CD8-positive, alpha-beta memory T cell (primary cell): ENCODE data around the gene FMNL2. TPM values are rescaled to one million over a fixed set of nuclear protein-coding genes. Genes with fewer than 3 reads are reported as not detected.

Experiments
- CTCF ChIA-PET: fragments of 350-600 bp; sonication (Branson Sonifier 250); formaldehyde crosslinking; loops from one replicate; lab custom pipeline; 2021; ENCODE audit warnings: antibody characterized with exemption; lab: Charles Lee
- POLR2A ChIA-PET: fragments of 350-600 bp; sonication (Branson Sonifier 250); formaldehyde crosslinking; loops from one replicate; lab custom pipeline; 2021; ENCODE audit warnings: antibody characterized with exemption; lab: Charles Lee
- DNase-seq, 5 donors: peaks; one replicate each; pipeline versions ENCODE4 v3.0.0 to v3.0.0-alpha.2; 2020 to 2022; ENCODE audit warnings: mixed read lengths in 1 of 5
- H3K27ac ChIP-seq: one replicate; pipeline ENCODE4 v1.7.0; 2013; ENCODE audit warnings: low read depth, mild to moderate bottlenecking, low read length, moderate library complexity
- H3K27me3 ChIP-seq: 2 replicates; pipeline ENCODE4 v1.7.0; 2013; ENCODE audit warnings: low read length, mild to moderate bottlenecking; ENCODE audit not compliant: insufficient read depth, poor library complexity, severe bottlenecking
- H3K36me3 ChIP-seq: 2 replicates; pipeline ENCODE4 v1.7.0; 2013; ENCODE audit warnings: mild to moderate bottlenecking, low read length, moderate library complexity; ENCODE audit not compliant: insufficient read depth
- H3K4me1 ChIP-seq: 2 replicates; pipeline ENCODE4 v1.7.0; 2013; ENCODE audit warnings: mild to moderate bottlenecking, low read length, moderate library complexity; ENCODE audit not compliant: insufficient read depth
- H3K4me3 ChIP-seq: 2 replicates; pipeline ENCODE4 v1.7.0; 2013; ENCODE audit warnings: mild to moderate bottlenecking, low read length
- H3K9me3 ChIP-seq: 2 replicates; pipeline ENCODE4 v1.7.0; 2013; ENCODE audit warnings: mild to moderate bottlenecking, low read length
- H3K27ac Mint-ChIP-seq, 8 donors: one replicate each; pipeline ENCODE4 v1.8.0; 2020 to 2021; ENCODE audit warnings: mixed read lengths in 8 of 8, mild to moderate bottlenecking in 6 of 8, inconsistent platforms in 3 of 8, moderate library complexity in 3 of 8
- H3K27me3 Mint-ChIP-seq, 2 donors: one replicate each; pipeline ENCODE4 v1.8.0; 2020 to 2021; ENCODE audit warnings: mixed read lengths in 2 of 2, mild to moderate bottlenecking in 1 of 2, moderate library complexity in 1 of 2
- H3K36me3 Mint-ChIP-seq, 3 donors: one replicate each; pipeline ENCODE4 v1.8.0; 2020 to 2021; ENCODE audit warnings: mixed read lengths in 3 of 3, inconsistent platforms in 1 of 3, mild to moderate bottlenecking in 1 of 3
- H3K4me1 Mint-ChIP-seq, 3 donors: one replicate each; pipeline ENCODE4 v1.8.0; 2020 to 2021; ENCODE audit warnings: mixed read lengths in 3 of 3, inconsistent platforms in 1 of 3, mild to moderate bottlenecking in 1 of 3
- H3K4me3 Mint-ChIP-seq, 7 donors: one replicate each; pipeline ENCODE4 v1.8.0; 2020 to 2021; ENCODE audit warnings: mixed read lengths in 7 of 7, mild to moderate bottlenecking in 6 of 7, moderate library complexity in 4 of 7, inconsistent platforms in 2 of 7
- H3K9me3 Mint-ChIP-seq, 5 donors: one replicate each; pipeline ENCODE4 v1.8.0; 2020 to 2022; ENCODE audit warnings: mixed read lengths in 5 of 5, mild to moderate bottlenecking in 3 of 5, moderate library complexity in 2 of 5, inconsistent platforms in 1 of 5
- polyA plus RNA-seq: library from polyadenylated mRNA; unstranded; fragments of 300-500 nt; fragmentation: Illumina TruSeq; gene quantifications from one replicate; pipeline ENCODE4 v1.2.3, GENCODE V29; 2021
- total RNA-seq, 2 experiments: library from RNA; stranded (reverse); gene quantifications; one replicate each; pipeline ENCODE4 v1.2.3, GENCODE V29; 2021

The FMNL2 gene
- total and polyA plus RNA-seq, 3 experiments from 2014 or later, result 0.05 to 0.59 (median 0.58) TPM

DNA sequence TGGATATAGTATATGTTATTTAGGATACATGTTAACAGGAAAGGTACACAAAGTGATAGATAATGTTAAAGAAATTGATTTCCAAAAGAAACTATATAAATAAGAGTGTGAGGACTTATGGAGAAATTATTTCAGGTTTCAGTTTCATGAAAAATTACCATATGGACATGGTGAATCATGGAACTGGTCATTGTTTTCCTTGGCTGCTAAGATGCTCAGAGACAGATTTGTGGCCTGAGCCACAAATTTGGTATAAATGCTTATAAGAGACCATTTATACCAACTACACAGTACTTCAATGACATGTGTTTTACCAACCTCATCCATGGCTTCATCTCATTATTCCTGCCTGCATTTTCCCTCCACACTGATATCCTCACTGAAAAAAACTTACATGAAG lies 188.1 kb downstream of the FMNL2 start:
- Histone ChIP-seq H3K4me3 (no peak overlapping the region), H3K4me1 (no peaks in the 10 kb centered on the region), H3K36me3 (no peaks in the 10 kb centered on the region), H3K9me3 (no peaks in the 10 kb centered on the region), H3K27me3 (no peaks in the 10 kb centered on the region), H3K27ac (no peak overlapping the region)
- Mint-ChIP-seq H3K4me3 (no peak overlapping the region), H3K27ac (no peak overlapping the region), H3K36me3 (no peaks in the 10 kb centered on the region), H3K27me3 (peaks cover 3 to 5% of the 10 kb centered on the region in 2 donors), H3K4me1 (no peaks in the 10 kb centered on the region), H3K9me3 (no peaks in the 10 kb centered on the region)
- no peak for DNase-seq
- CTCF ChIA-PET, result no interaction called here
- POLR2A ChIA-PET, result no interaction called here

DNA sequence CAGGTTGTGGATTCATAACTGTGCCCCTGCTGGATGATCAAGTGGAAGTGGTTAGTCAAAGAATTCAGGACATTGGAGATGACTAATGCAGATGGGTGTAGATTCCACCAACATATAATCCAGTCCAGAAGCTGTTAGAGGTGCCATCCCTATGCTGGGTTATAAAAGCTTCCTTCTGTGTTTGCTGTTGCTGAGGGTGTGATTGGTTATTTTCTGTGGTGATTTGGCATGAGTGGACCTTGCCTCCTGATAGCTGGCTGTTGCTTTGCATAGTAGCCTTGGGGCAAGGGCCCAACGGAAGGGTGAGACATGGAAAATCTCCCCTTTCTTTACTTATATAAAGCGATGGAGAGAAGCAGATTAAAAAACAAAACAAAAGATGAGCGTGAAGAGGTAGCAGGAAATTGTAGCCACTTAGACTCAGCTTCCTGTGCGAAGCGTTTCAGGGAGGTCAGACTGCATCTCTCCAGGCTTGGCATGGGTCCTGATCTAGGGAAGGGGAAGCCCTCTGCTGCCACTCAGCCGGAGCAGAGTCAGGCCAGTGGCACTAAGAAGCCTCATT lies 190.4 kb downstream of the FMNL2 start:
- Histone ChIP-seq H3K4me1 (no peaks in the 10 kb centered on the region), H3K9me3 (no peaks in the 10 kb centered on the region), H3K27ac (no peak overlapping the region), H3K4me3 (no peak overlapping the region), H3K27me3 (no peaks in the 10 kb centered on the region), H3K36me3 (no peaks in the 10 kb centered on the region)
- H3K27me3 Mint-ChIP-seq, result peaks cover 0 to 3% of the 10 kb centered on the region in 2 donors
- ChIA-PET CTCF (no interaction called here), POLR2A (no interaction called here)
- H3K27ac Mint-ChIP-seq, result no peak overlapping the region
- no peaks in the 10 kb centered on the region for H3K4me1 Mint-ChIP-seq
- H3K36me3 Mint-ChIP-seq, result no peaks in the 10 kb centered on the region
- DNase-seq, result no peak
- no peak overlapping the region for H3K4me3 Mint-ChIP-seq
- H3K9me3 Mint-ChIP-seq, result no peaks in the 10 kb centered on the region

GRCh38 chr2:152529420-152530115 lies 194.6 kb downstream of the FMNL2 start:
- Mint-ChIP-seq H3K27me3 (peaks cover 5% of the 10 kb centered on the region in 2 donors), H3K9me3 (no peaks in the 10 kb centered on the region), H3K4me3 (no peak overlapping the region), H3K27ac (no peak overlapping the region), H3K4me1 (no peaks in the 10 kb centered on the region), H3K36me3 (no peaks in the 10 kb centered on the region)
- no peaks in the 10 kb centered on the region for H3K9me3 ChIP-seq
- no peaks in the 10 kb centered on the region for H3K4me1 ChIP-seq
- CTCF ChIA-PET, result no interaction called here
- no peak overlapping the region for H3K4me3 ChIP-seq
- POLR2A ChIA-PET, result no interaction called here
- no peak overlapping the region for H3K27ac ChIP-seq
- DNase-seq, result no peak
- H3K36me3 ChIP-seq, result no peaks in the 10 kb centered on the region
- no peaks in the 10 kb centered on the region for H3K27me3 ChIP-seq

DNA sequence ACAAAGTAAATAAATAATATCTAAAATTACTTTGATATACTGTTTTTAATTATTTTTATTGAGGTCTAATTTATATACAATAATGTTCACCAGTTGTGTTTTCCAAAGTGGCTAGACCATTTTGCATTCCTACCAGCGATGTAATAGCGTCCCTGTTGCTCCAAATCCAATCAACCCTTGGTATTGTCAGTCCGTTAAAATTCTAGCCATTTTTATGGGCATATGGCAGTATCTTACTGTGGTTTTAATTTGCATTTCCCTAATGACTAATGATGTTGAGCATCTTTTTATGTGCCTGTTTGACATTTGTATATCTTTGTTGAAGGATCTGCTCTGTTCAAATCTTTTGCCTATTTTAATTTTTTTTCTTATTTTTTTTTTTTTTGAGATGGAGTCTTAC lies 197.3 kb downstream of the FMNL2 start:
- CTCF ChIA-PET, result no interaction called here
- Histone ChIP-seq H3K4me3 (no peak overlapping the region), H3K27ac (no peak overlapping the region), H3K36me3 (no peaks in the 10 kb centered on the region), H3K27me3 (no peaks in the 10 kb centered on the region), H3K4me1 (no peaks in the 10 kb centered on the region), H3K9me3 (no peaks in the 10 kb centered on the region)
- no peaks in the 10 kb centered on the region for H3K4me1 Mint-ChIP-seq
- no peak overlapping the region for H3K27ac Mint-ChIP-seq
- H3K36me3 Mint-ChIP-seq, result no peaks in the 10 kb centered on the region
- H3K27me3 Mint-ChIP-seq, result peaks cover 7 to 29% of the 10 kb centered on the region in 2 donors
- no peaks in the 10 kb centered on the region for H3K9me3 Mint-ChIP-seq
- POLR2A ChIA-PET, result no interaction called here
- no peak for DNase-seq
- no peak overlapping the region for H3K4me3 Mint-ChIP-seq

GRCh38 chr2:152534460-152535135 lies 199.6 kb downstream of the FMNL2 start:
- no peaks in the 10 kb centered on the region for H3K9me3 Mint-ChIP-seq
- Histone ChIP-seq H3K27me3 (no peaks in the 10 kb centered on the region), H3K4me3 (no peak overlapping the region), H3K27ac (no peak overlapping the region), H3K4me1 (no peaks in the 10 kb centered on the region), H3K36me3 (no peaks in the 10 kb centered on the region), H3K9me3 (no peaks in the 10 kb centered on the region)
- H3K4me1 Mint-ChIP-seq, result no peaks in the 10 kb centered on the region
- CTCF ChIA-PET, result no interaction called here
- H3K36me3 Mint-ChIP-seq, result no peaks in the 10 kb centered on the region
- H3K27ac Mint-ChIP-seq, result no peak overlapping the region
- POLR2A ChIA-PET, result no interaction called here
- H3K4me3 Mint-ChIP-seq, result no peak overlapping the region
- DNase-seq, result no peak
- H3K27me3 Mint-ChIP-seq, result peaks cover 9 to 35% of the 10 kb centered on the region in 2 donors

GRCh38 chr2:152537081-152537651 lies 202.2 kb downstream of the FMNL2 start:
- H3K27ac ChIP-seq, result no peak overlapping the region
- no peak overlapping the region for H3K27ac Mint-ChIP-seq
- no peaks in the 10 kb centered on the region for H3K9me3 Mint-ChIP-seq
- ChIA-PET POLR2A (no interaction called here), CTCF (no interaction called here)
- no peaks in the 10 kb centered on the region for H3K4me1 Mint-ChIP-seq
- no peaks in the 10 kb centered on the region for H3K36me3 Mint-ChIP-seq
- H3K4me1 ChIP-seq, result no peaks in the 10 kb centered on the region
- no peaks in the 10 kb centered on the region for H3K36me3 ChIP-seq
- H3K4me3 ChIP-seq, result no peak overlapping the region
- DNase-seq, result no peak
- H3K27me3 ChIP-seq, result no peaks in the 10 kb centered on the region
- peaks cover 8 to 35% of the 10 kb centered on the region in 2 donors for H3K27me3 Mint-ChIP-seq
- H3K4me3 Mint-ChIP-seq, result no peak overlapping the region
- no peaks in the 10 kb centered on the region for H3K9me3 ChIP-seq

- CTCF ChIA-PET, result no interaction called here
These were observed 204.4 kb downstream of the FMNL2 start for GRCh38 chr2:152539424-152539823.

GRCh38 chr2:152541712-152542111 lies 206.7 kb downstream of the FMNL2 start:
- Mint-ChIP-seq H3K27ac (no peak overlapping the region), H3K36me3 (no peaks in the 10 kb centered on the region), H3K9me3 (no peaks in the 10 kb centered on the region), H3K4me1 (no peaks in the 10 kb centered on the region), H3K4me3 (no peak overlapping the region), H3K27me3 (peaks cover 3 to 11% of the 10 kb centered on the region in 2 donors)
- POLR2A ChIA-PET, result no interaction called here
- H3K27me3 ChIP-seq, result no peaks in the 10 kb centered on the region
- no peaks in the 10 kb centered on the region for H3K9me3 ChIP-seq
- H3K4me3 ChIP-seq, result no peak overlapping the region
- no peak for DNase-seq
- no peak overlapping the region for H3K27ac ChIP-seq
- no peaks in the 10 kb centered on the region for H3K36me3 ChIP-seq
- CTCF ChIA-PET, result no interaction called here
- no peaks in the 10 kb centered on the region for H3K4me1 ChIP-seq

More at GRCh38 chr2:152539424-152539823, 204.4 kb downstream of the FMNL2 start:
- no peaks in the 10 kb centered on the region for H3K4me1 ChIP-seq
- no peak overlapping the region for H3K27ac ChIP-seq
- no peak overlapping the region for H3K4me3 ChIP-seq
- no peaks in the 10 kb centered on the region for H3K9me3 ChIP-seq
- no peak overlapping the region for H3K4me3 Mint-ChIP-seq
- DNase-seq, result no peak
- no peaks in the 10 kb centered on the region for H3K9me3 Mint-ChIP-seq
- no peaks in the 10 kb centered on the region for H3K4me1 Mint-ChIP-seq
- no peaks in the 10 kb centered on the region for H3K27me3 ChIP-seq
- H3K36me3 Mint-ChIP-seq, result no peaks in the 10 kb centered on the region
- H3K27me3 Mint-ChIP-seq, result peaks cover 8 to 30% of the 10 kb centered on the region in 2 donors
- POLR2A ChIA-PET, result no interaction called here
- H3K36me3 ChIP-seq, result no peaks in the 10 kb centered on the region
- H3K27ac Mint-ChIP-seq, result no peak overlapping the region
